NT2/D1 (cell line): ENCODE results near the gene POGLUT3.

Experiments used
- SUZ12 ChIP-seq: IDR thresholded peaks from 2 replicates; pipeline ENCODE4 v1.6.1; 2011; ENCODE audit not compliant: insufficient read length, insufficient read depth; ENCODE audit errors: extremely low read depth
- YY1 ChIP-seq: IDR thresholded peaks from 2 replicates; pipeline ENCODE4 v1.6.1; 2011; ENCODE audit not compliant: insufficient read length, insufficient read depth
- ZNF274 ChIP-seq: IDR thresholded peaks from 2 replicates; pipeline ENCODE4 v1.6.1; 2011; ENCODE audit warnings: mild to moderate bottlenecking, low read depth, low read length

- TF ChIP-seq SUZ12 (no peak), ZNF274 (no peak), YY1 (no peak)
These were observed 44.9 kb downstream of the POGLUT3 start for GRCh38 chr11:108453207-108453835.
